Measurements from ENCODE around the gene KSR1.
"Not testable (repeated sequence)": the region's sequence is repeated elsewhere in the genome, so short reads cannot be mapped to it uniquely, and the experiment has no call there.

- TF ChIP-seq, protein P1, sequence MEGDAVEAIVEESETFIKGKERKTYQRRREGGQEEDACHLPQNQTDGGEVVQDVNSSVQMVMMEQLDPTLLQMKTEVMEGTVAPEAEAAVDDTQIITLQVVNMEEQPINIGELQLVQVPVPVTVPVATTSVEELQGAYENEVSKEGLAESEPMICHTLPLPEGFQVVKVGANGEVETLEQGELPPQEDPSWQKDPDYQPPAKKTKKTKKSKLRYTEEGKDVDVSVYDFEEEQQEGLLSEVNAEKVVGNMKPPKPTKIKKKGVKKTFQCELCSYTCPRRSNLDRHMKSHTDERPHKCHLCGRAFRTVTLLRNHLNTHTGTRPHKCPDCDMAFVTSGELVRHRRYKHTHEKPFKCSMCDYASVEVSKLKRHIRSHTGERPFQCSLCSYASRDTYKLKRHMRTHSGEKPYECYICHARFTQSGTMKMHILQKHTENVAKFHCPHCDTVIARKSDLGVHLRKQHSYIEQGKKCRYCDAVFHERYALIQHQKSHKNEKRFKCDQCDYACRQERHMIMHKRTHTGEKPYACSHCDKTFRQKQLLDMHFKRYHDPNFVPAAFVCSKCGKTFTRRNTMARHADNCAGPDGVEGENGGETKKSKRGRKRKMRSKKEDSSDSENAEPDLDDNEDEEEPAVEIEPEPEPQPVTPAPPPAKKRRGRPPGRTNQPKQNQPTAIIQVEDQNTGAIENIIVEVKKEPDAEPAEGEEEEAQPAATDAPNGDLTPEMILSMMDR (conservative IDR thresholded peaks at IDR 0.05; ENCODE audit: low read depth, low read length) = not testable (repeated sequence)
- TF ChIP-seq RFX5, POLR2A (IDR thresholded peaks at IDR 0.05; ENCODE audit: low read depth, low read length): not testable (repeated sequence)
These were observed 173.0 kb downstream of the KSR1 start for GRCh38 chr17:27629260-27629659.
